GM10248 (cell line): ENCODE measurements around the gene SMAD3.

ENCODE experiments used
- CTCF ChIA-PET: fragments of 300-600 bp; sonication (Branson Sonifier 250); formaldehyde crosslinking; extraction: SDS; loops from one replicate; lab custom pipeline; 2021; ENCODE audit warnings: antibody characterized with exemption; lab: Yijun Ruan, JAX
- POLR2A ChIA-PET: fragments of 350-650 bp; sonication (Branson Sonifier 250); formaldehyde crosslinking; extraction: SDS; loops from one replicate; lab custom pipeline; 2020; ENCODE audit warnings: antibody characterized with exemption; lab: Yijun Ruan, JAX
- DNase-seq: peaks from one replicate; pipeline ENCODE4 v3.0.0; 2012; ENCODE audit errors: extremely low spot score
- TF ChIP-seq, protein P1 (sequence below): IDR thresholded peaks from 2 replicates; pipeline ENCODE4 v1.5.1; 2012; ENCODE audit warnings: mild to moderate bottlenecking, low read depth; ENCODE audit errors: extremely low read depth, missing control alignments, control extremely low read depth

The SMAD3 gene

DNA sequence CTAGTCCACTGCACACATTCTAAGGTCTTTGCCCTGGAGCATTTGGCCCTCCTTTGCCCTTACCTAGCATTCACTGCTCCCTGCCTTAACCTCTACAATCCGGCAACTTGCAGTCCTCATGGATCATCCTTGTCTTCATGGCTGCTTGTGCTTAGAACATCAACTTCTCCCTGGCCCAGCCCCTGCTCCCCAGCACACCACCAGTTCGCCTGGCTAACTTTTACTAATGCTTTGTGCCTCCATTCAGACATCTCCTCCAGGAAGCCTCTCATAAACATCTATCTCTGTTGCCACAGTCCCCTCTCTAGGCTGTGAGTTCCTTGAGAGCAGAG lies 131.9 kb downstream of the SMAD3 start:
- TF ChIP-seq, protein P1, sequence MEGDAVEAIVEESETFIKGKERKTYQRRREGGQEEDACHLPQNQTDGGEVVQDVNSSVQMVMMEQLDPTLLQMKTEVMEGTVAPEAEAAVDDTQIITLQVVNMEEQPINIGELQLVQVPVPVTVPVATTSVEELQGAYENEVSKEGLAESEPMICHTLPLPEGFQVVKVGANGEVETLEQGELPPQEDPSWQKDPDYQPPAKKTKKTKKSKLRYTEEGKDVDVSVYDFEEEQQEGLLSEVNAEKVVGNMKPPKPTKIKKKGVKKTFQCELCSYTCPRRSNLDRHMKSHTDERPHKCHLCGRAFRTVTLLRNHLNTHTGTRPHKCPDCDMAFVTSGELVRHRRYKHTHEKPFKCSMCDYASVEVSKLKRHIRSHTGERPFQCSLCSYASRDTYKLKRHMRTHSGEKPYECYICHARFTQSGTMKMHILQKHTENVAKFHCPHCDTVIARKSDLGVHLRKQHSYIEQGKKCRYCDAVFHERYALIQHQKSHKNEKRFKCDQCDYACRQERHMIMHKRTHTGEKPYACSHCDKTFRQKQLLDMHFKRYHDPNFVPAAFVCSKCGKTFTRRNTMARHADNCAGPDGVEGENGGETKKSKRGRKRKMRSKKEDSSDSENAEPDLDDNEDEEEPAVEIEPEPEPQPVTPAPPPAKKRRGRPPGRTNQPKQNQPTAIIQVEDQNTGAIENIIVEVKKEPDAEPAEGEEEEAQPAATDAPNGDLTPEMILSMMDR, result no peak
- POLR2A ChIA-PET, result no interaction called here
- CTCF ChIA-PET, result interaction anchor here (1.3 to 2.0 kb wide), 2 partner anchors 43 to 250 kb away, joined by 3 to 7 read pairs; no protein-coding TSS in a partner anchor
- no peak for DNase-seq

GRCh38 chr15:67198157-67198754 lies 132.9 kb downstream of the SMAD3 start:
- ChIA-PET POLR2A (no interaction called here), CTCF (interaction anchor here (0.9 to 2.5 kb wide), 6 partner anchors 10 to 251 kb away, joined by 3 to 7 read pairs (median 5); no protein-coding TSS in a partner anchor)
- DNase-seq, result no peak
- TF ChIP-seq, protein P1, result no peak

DNA sequence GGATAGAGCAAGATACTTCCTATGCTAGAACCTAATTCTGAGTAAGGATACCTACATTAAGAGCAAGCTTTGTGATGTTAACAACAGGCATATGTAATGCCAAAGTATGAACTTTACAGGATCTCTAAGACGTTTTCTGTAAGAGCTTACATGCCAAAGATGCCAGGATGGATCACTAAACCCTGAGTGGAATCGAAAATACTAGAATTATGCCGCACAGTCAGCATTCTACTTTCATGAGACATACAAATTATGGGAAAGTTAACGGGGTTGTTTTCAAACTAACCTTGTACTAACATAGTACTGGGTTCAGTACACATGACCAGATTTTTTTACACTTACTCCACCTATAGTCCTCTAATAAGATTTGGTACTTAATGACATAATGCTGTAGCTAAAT lies 134.0 kb downstream of the SMAD3 start:
- TF ChIP-seq, protein P1, result no peak
- ChIA-PET POLR2A (no interaction called here), CTCF (interaction anchor here (1.3 to 2.5 kb wide), 4 partner anchors 9 to 129 kb away, joined by 3 to 7 read pairs (median 5); no protein-coding TSS in a partner anchor)
- no peak for DNase-seq

DNA sequence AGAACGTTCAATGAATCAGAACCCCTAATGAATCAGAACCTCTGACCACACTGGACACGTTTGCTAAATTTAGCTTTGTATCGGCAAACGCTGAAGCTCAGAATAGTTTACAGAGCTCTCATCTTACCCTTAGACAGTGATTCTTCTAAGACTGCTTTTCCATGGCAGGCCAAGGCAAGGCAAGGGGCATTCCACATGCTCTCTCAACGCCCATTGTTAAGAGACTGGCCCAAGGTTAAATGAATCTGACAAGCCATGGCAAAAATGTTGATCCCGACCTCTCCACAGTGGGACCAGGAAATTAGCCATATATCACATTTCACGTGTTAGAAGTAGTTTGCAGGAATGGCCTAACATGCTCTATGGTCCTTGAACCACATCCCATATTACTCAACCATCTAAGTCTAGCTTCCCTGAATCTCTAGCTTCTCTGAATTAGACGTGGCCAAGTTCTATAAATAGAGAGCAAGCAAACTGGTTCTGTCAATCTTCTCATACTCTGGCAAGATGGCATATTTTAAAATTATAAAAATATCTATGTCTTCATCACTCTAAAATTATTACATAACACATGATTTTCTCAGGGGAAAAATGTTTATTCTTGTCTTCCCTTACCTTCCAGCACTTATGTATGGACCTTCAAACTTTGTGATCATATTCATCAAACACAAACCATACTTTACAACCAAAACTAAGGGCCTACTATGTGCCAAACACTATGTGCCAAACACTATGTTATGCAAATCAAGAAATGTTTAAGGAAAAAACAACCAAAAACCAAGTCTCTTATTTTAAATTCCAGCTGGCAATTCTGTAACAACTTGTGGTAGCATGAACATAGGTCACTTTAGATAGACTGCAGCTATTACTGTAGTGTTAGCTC lies 134.7 kb downstream of the SMAD3 start:
- ChIA-PET POLR2A (no interaction called here), CTCF (interaction anchor here (1.5 to 2.5 kb wide), 3 partner anchors 10 to 129 kb away, joined by 3 to 6 read pairs (median 3); no protein-coding TSS in a partner anchor)
- TF ChIP-seq, protein P1, result no peak
- no peak for DNase-seq

DNA sequence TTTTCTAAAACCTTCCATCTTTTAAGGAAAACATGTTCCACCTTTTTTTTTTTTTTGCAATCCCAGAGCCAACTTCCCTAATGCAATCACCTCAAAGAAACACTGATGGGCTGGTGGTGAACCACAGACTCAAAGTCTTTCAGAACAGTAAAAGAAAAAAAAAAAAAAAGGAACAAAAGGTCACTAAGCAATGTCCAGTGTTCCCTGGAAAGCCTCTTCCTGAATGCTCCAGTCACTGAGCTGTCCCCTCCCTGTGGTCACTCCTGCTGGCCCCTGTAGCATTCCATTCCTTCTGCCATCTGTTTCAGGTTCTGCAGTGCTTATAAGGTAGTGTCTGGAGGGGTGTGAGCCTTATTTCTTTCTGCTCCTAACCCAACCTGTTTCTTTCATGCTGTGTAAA lies 135.7 kb downstream of the SMAD3 start:
- DNase-seq, result no peak
- ChIA-PET CTCF (interaction anchor here (1.7 kb wide), 1 partner anchor 11 kb away, joined by 3 read pairs; no protein-coding TSS in a partner anchor), POLR2A (no interaction called here)
- TF ChIP-seq, protein P1, result no peak

- ChIA-PET POLR2A (no interaction called here), CTCF (interaction anchor here (0.7 to 1.7 kb wide), 3 partner anchors 8 to 14 kb away, joined by 3 read pairs; no protein-coding TSS in a partner anchor)
- TF ChIP-seq, protein P1, result no peak
- DNase-seq, result no peak
Measured at GRCh38 chr15:67202091-67202490, 136.7 kb downstream of the SMAD3 start.
